HG03342 (cell line): Measurements from ENCODE around the gene TMX4.

Experiments used
- ATAC-seq: cut with Tn5 transposase; IDR thresholded peaks from one replicate; pipeline ENCODE4 v1.9.1; 2021; ENCODE audit warnings: mild to moderate bottlenecking, moderate library complexity; ENCODE audit not compliant: unreplicated experiment

TMX4 gene

GRCh38 chr20:8020314-8021079 lies 936 bp upstream of the TMX4 start:
- peak; percentile 45 for ATAC-seq

GRCh38 chr20:8019998-8020247 lies 362 bp upstream of the TMX4 start:
- no peak for ATAC-seq

DNA sequence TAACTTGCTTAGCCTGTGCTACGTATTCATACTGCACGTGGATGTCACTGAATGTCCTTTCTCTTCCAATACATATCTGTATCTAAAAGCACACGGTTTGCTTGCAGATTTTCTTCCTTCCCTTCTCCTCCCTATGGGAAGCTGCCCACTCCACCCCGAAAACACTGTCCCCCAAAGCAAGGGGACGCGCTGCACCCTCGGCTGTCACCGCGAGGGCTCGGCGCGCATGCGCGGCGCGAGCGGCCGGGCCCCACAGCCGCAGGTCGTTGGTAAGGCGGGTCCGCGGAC lies 659 bp downstream of the TMX4 start:
- peak; percentile 45 for ATAC-seq

GRCh38 chr20:8012724-8013123 lies 6.8 kb downstream of the TMX4 start:
- no peak for ATAC-seq

DNA sequence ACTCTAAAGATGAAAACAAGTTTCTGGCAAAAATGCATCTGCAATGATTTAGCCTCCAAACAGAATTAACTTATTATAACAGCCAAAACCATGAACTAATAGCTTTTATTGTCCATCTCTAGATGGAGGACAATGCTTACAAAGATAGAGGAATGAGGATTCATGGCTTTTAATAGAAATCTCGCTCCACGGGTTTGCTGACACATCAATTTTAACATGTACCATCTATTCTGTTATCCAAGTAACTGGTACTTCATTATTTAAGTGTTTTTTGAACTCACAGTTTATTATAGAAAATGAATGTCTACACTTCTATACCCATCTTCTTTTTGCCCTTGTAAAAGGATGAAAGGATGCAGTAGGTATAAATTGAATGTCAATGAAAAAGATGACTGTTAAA lies 10.8 kb downstream of the TMX4 start:
- ATAC-seq: no peak

GRCh38 chr20:8007490-8007889 lies 12.1 kb downstream of the TMX4 start:
- no peak for ATAC-seq

DNA sequence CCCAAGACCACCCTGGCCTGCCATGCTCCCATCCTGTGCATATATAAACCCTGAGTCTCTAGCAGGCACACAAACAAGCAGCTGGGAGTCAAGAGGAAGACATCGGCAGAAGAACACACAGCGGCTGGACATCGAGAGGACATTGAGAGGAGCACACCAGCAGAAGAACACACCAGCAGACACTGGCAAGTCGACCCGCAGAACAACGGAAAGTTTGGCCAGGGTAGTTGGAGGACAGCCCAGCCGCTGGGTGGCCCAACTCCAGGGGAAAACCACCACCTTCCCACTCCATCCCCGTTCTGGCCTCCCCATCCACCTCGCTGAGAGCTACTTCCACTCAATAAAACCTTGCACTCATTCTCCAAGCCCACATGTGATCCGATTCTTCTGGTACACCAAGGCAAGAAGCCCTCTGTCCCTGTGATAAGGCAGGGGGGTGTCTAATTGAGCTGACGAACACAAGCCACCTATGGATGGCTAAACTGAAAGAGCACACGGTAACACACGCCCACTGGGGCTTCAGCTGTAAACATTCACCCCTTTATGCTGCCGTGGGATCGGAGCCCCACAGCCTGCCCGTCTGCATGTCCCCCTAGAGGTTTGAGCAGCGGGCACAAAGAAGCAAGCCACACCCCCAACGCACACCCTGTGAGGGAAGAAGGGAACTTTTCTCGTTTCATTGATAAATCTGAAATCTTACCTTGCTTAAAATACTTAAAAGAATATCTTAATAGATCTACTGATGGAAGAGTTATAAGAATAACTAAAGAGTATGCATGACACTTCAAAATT lies 13.8 kb downstream of the TMX4 start:
- no peak for ATAC-seq

DNA sequence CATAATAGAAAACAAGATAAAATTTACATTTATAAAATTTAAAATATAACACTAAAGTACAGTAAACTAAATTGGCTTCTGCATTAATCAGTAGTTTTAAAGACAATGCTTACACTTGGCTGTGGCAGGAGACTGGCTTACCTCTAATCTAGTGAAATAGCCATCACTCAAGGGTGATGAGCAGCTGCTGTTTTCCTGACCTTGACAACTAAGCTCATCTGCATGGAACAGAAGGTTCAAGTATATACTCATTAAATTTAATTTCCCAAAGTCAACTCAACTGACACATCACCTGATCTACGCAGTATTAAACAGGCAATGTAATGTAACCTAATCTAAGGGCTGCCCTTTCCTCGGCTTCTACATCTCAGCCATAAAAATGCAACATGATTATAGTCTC lies 14.5 kb downstream of the TMX4 start:
- ATAC-seq: no peak

- ATAC-seq: no peak
Measured at GRCh38 chr20:8002056-8002455, 17.5 kb downstream of the TMX4 start.

- ATAC-seq: no peak
Measured at GRCh38 chr20:8000796-8001195, 18.8 kb downstream of the TMX4 start.

GRCh38 chr20:7996898-7997297 lies 22.7 kb downstream of the TMX4 start:
- no peak for ATAC-seq

DNA sequence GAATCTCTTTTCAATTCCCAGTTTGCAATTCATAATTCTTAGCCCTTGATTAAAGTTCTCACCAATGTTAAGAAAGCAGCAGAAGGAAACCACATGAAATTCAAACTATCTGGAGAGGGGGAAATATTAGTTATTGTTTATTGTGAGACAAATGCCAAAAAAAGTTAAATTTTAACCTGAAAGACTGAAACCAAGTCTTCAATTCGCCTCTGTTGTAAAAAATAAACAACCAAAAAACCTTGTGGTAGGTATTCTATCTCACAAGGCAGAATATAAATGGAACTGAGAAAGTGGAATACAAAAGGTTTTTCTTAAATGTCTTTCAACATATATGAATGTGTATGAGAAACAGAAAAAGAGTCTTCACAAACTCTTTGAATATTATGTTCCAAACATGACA lies 24.8 kb downstream of the TMX4 start:
- ATAC-seq: no peak

DNA sequence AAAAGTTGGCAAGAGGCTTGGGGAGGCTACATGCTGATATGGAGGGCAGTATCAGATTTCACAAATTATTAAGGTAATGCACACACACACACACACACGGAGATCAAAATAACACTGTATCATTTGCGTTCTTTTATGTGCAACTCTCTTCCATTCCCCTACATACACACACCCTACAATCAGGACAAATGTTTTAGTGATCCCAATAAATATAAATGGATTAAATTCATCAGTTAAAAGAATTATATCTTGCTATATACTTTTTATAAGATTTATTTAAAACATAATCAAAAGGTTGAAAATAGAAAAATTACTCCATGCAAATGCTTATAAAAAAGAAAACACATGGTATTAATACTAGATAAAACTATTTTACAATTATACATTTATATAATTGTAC lies 25.9 kb downstream of the TMX4 start:
- ATAC-seq: no peak

- no peak for ATAC-seq
Measured at GRCh38 chr20:7993238-7993637, 26.3 kb downstream of the TMX4 start.

- ATAC-seq: no peak
Measured at GRCh38 chr20:7990385-7990784, 29.2 kb downstream of the TMX4 start.

DNA sequence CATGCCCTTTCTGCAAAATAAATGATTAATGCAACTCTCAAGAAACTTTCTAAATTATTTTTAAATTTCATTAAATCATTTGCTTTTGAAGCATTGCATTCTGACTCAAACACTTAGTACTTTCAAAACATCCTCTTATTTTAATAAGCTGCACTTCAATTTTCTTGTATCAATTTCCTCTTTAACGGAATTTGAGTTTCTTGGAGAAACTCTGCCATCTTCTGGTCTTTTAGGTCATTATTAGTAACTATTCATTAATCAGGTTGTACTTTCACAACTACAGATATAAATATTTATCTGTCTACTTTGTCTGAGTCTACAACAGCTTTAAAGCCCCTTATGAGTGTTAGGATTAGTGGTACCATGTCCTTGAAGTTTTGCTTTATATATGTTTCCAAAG lies 30.2 kb downstream of the TMX4 start:
- no peak for ATAC-seq

GRCh38 chr20:7985916-7986315 lies 33.6 kb downstream of the TMX4 start:
- ATAC-seq: no peak

DNA sequence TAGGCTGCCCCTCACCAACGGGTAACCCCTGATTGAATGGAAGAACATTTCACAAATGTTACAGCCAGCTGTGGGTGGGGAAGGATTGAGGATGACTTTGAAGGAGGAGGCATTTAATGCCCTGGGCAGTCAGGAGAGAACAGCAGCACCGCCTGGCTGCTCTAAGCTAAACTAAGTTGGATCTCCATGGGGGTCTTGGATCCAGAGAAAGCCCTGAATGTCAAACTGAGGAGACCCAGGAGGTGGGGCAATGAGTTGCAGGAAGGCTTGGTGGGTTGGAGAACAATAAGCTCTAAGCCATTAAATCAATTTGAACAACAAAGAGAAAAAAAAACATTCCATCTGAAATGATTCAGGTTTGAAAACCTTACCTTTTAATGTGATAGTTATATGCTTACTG lies 35.4 kb downstream of the TMX4 start:
- no peak for ATAC-seq

DNA sequence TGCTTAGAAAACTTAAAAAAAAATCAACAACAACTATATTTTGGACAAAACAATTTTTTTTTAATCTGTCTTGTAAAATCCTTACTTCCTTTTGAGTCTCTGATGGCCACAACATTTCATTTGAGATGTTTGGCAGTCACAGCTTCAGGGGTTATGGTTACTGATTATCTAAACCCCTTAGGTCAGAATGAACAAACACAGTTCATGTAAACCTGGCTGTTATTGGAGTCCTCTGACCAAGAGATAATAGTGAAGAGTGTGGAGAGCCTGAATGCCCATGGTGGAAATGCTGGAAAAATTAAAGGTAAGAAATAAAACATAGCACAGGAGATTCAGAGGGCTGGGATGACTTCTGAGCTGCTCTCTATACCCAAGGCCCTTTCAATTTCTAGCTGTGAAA lies 38.2 kb downstream of the TMX4 start:
- ATAC-seq: no peak

- ATAC-seq: peak; percentile 89
Measured at GRCh38 chr20:7980332-7981046, 39.1 kb downstream of the TMX4 start.

DNA sequence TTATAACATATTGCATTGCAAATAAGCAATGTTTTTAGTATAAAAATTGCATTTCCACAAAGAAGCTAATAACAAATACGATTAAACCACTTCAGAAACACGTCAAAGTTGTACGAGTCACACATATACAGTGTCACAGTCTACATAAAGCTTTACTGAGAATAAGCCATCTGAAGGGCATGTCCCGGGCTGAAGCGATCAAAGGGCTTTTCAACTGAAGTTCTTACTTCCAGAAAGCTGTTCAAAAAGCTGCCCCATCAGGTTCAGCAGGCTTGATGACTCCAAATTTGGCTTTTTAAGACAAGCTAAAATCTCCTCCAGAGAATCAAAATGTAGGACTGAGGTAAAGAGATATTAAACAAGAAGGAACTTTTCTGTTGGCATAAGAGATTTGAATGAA lies 41.9 kb downstream of the TMX4 start:
- no peak for ATAC-seq

- no peak for ATAC-seq
Measured at GRCh38 chr20:7975851-7976414, 43.6 kb downstream of the TMX4 start.
